A549 (cell line): ENCODE data around the gene DUSP11. TPM values are rescaled to one million over a fixed set of nuclear protein-coding genes. Genes with fewer than 3 reads are reported as not detected.
A peak's percentile ranks its signal among the peaks of the same experiment; 100 is the strongest.

ENCODE experiments used
- ATAC-seq, 2 experiments: fragments of 200-7000 bp in 1 of 2; fragments of >200 bp in 1 of 2; cut with Nextera tagmentation in 1 of 2; cut with Tn5 transposase in 1 of 2; 3 replicates each; pipeline versions ENCODE4 v1.8.0 to v1.9.1; 2018 to 2020; ENCODE audit warnings: mild to moderate bottlenecking in 1 of 2, moderate library complexity in 1 of 2
- CTCF ChIA-PET: fragments of 300-600 bp; sonication (Branson Sonifier 250); formaldehyde crosslinking; extraction: SDS; loops from one replicate; lab custom pipeline; 2021; ENCODE audit warnings: antibody characterized with exemption, inconsistent platforms; lab: Yijun Ruan, JAX
- POLR2A ChIA-PET: fragments of 350-600 bp; formaldehyde crosslinking; extraction: SDS; loops from one replicate; lab custom pipeline; 2021; ENCODE audit warnings: antibody characterized with exemption, inconsistent platforms; lab: Yijun Ruan, JAX
- DNase-seq, 2 experiments: peaks; one replicate each; pipeline versions ENCODE4 v3.0.0 to v3.0.0-alpha.2; 2011 to 2016; ENCODE audit warnings: low read depth in 1 of 2, low spot score in 1 of 2
- FAIRE-seq: peaks from 2 replicates; lab custom pipeline; 2011; peaks lifted over from hg19 to GRCh38; lab: Jason Lieb, UNC
- H3K27ac ChIP-seq, 2 experiments: fragments of >200 bp; sonication (Bioruptor Twin); formaldehyde crosslinking; 3 replicates each; pipeline ENCODE4 v1.5.1; 2016 to 2017
- H3K4me1 ChIP-seq: fragments of >200 bp; sonication (Bioruptor Twin); formaldehyde crosslinking; 3 replicates; pipeline ENCODE4 v1.6.1; 2016
- H3K4me2 ChIP-seq: fragments of >200 bp; sonication (Bioruptor Twin); formaldehyde crosslinking; 3 replicates; pipeline ENCODE4 v1.6.1; 2016
- H3K4me3 ChIP-seq: fragments of >200 bp; sonication (Bioruptor Twin); formaldehyde crosslinking; 3 replicates; pipeline ENCODE4 v1.5.1; 2016
- H3K9me3 ChIP-seq: fragments of >200 bp; sonication (Bioruptor Twin); formaldehyde crosslinking; 3 replicates; pipeline ENCODE4 v1.6.1; 2016
- BHLHE40 ChIP-seq: IDR thresholded peaks from 2 replicates; pipeline ENCODE4 v1.6.1; 2012; ENCODE audit warnings: low read depth, low read length, inconsistent platforms
- EHMT2 ChIP-seq: fragments of 200-600 bp; sonication (generic); IDR thresholded peaks from 2 replicates; pipeline ENCODE4 v1.6.1; 2016; ENCODE audit warnings: antibody characterized with exemption, low read depth, mild to moderate bottlenecking, moderate library complexity
- EP300 ChIP-seq, 2 experiments: fragments of >200 bp; sonication (Bioruptor Twin); formaldehyde crosslinking; IDR thresholded peaks; 2 replicates in 1 of 2; 3 replicates in 1 of 2; pipeline ENCODE4 v1.6.1; 2016 to 2017
- ESRRA ChIP-seq: fragments of 150-350 bp; IDR thresholded peaks from 2 replicates; pipeline ENCODE4 v1.6.1; 2014; ENCODE audit warnings: mild to moderate bottlenecking, low read length, borderline replicate concordance
- FOXS1 ChIP-seq: fragments of 250-450 bp; sonication (Bioruptor Pico); IDR thresholded peaks from 2 replicates; pipeline ENCODE4 v1.5.0; 2020; ENCODE audit warnings: mild to moderate bottlenecking, moderate library complexity
- JUN ChIP-seq, 2 experiments: fragments of >200 bp; sonication (Bioruptor Twin); formaldehyde crosslinking; IDR thresholded peaks; 2 replicates in 1 of 2; 3 replicates in 1 of 2; pipeline ENCODE4 v1.6.1; 2016 to 2017
- JUNB ChIP-seq: fragments of >200 bp; sonication (Bioruptor Twin); formaldehyde crosslinking; IDR thresholded peaks from 2 replicates; pipeline ENCODE4 v1.6.1; 2016
- KDM5A ChIP-seq: fragments of 200-600 bp; sonication (generic); IDR thresholded peaks from 2 replicates; pipeline ENCODE4 v1.6.1; 2016; ENCODE audit warnings: antibody characterized with exemption, mild to moderate bottlenecking
- MYC ChIP-seq: IDR thresholded peaks from 2 replicates; pipeline ENCODE4 v1.6.1; 2012; ENCODE audit warnings: mild to moderate bottlenecking, inconsistent platforms, low read length, improper control_type of control experiment, borderline replicate concordance
- NPAS2 ChIP-seq: fragments of 250-450 bp; sonication (Bioruptor Pico); IDR thresholded peaks from 2 replicates; pipeline ENCODE4 v1.8.0; 2022; ENCODE audit warnings: mild to moderate bottlenecking, moderate library complexity, borderline replicate concordance
- PHF8 ChIP-seq: fragments of 200-600 bp; sonication (generic); IDR thresholded peaks from 2 replicates; pipeline ENCODE4 v1.6.1; 2016; ENCODE audit warnings: low read depth, mild to moderate bottlenecking, antibody characterized with exemption, moderate library complexity, borderline replicate concordance
- POLR2AphosphoS2 ChIP-seq: conservative IDR thresholded peaks from 2 replicates; pipeline ENCODE4 v1.6.1; 2012; ENCODE audit warnings: low read length, improper control_type of control experiment, inconsistent platforms
- RAD21 ChIP-seq, 2 experiments: fragments of >200 bp in 1 of 2; sonication (Bioruptor Twin) in 1 of 2; formaldehyde crosslinking in 1 of 2; IDR thresholded peaks in 1 of 2; conservative IDR thresholded peaks in 1 of 2; 2 replicates in 1 of 2; 3 replicates in 1 of 2; pipeline ENCODE4 v1.6.1; 2012 to 2018; ENCODE audit warnings: inconsistent platforms in 1 of 2
- RARB ChIP-seq: fragments of 250-450 bp; sonication (Bioruptor Pico); IDR thresholded peaks from 2 replicates; pipeline ENCODE4 v1.8.0; 2021; ENCODE audit warnings: mild to moderate bottlenecking, moderate library complexity
- RFX5 ChIP-seq: fragments of 450-650 bp; IDR thresholded peaks from 2 replicates; pipeline ENCODE4 v1.7.1; 2014; ENCODE audit warnings: antibody characterized with exemption, mild to moderate bottlenecking, moderate library complexity
- SMC3 ChIP-seq: fragments of >200 bp; sonication (Bioruptor Twin); formaldehyde crosslinking; IDR thresholded peaks from 3 replicates; pipeline ENCODE4 v1.6.1; 2018; ENCODE audit warnings: inconsistent platforms
- TP53 ChIP-seq: fragments of 250-450 bp; sonication (Bioruptor Pico); IDR thresholded peaks from 2 replicates; pipeline ENCODE4 v1.5.0; 2021; ENCODE audit warnings: mild to moderate bottlenecking, moderate library complexity
- ZC3H11A ChIP-seq: fragments of 450-650 bp; IDR thresholded peaks from 2 replicates; pipeline ENCODE4 v1.6.1; 2014; ENCODE audit warnings: antibody characterized with exemption, mild to moderate bottlenecking
- ZNF302 ChIP-seq: fragments of 250-450 bp; sonication (Bioruptor Pico); IDR thresholded peaks from 2 replicates; pipeline ENCODE4 v1.9.0; 2021; ENCODE audit warnings: inconsistent platforms, mild to moderate bottlenecking, moderate library complexity
- ZSCAN20 ChIP-seq: fragments of 250-450 bp; sonication (Bioruptor Pico); IDR thresholded peaks from 2 replicates; pipeline ENCODE4 v1.8.0; 2022; ENCODE audit warnings: mild to moderate bottlenecking, moderate library complexity
- WGBS: methylation state at CpG from one replicate; pipeline ENCODE4 v1.1.6; 2017; ENCODE audit errors: missing lambda C conversion rate; 5-methylcytosine and 5-hydroxymethylcytosine counted together
- polyA minus RNA-seq: library from RNA; depleted of rRNA, polyadenylated mRNA; stranded (reverse); fragments of >200 nt; gene quantifications from 2 replicates; pipeline ENCODE4 v1.2.3, GENCODE V29; 2011; rRNA and poly(A)+ RNA removed
- polyA plus RNA-seq, 4 experiments: library from polyadenylated mRNA; depleted of rRNA in 3 of 4; stranded (reverse); fragments of >200 nt; fragmentation: RNase III in 1 of 4; extraction: RNeasy Plus Mini Kit Qiagen cat#74134 plus additional on column Dnase treatment in 1 of 4; gene quantifications; 2 replicates in 3 of 4; 3 replicates in 1 of 4; pipeline ENCODE4 v1.2.3, GENCODE V29; 2011 to 2017
- TF ChIP-seq, protein P1 (sequence below): fragments of 150-350 bp; IDR thresholded peaks from 2 replicates; pipeline ENCODE4 v1.6.1; 2014; ENCODE audit warnings: low read depth, mild to moderate bottlenecking, low read length
- TF ChIP-seq, protein P2 (sequence below): fragments of 450-650 bp; IDR thresholded peaks from 2 replicates; pipeline ENCODE4 v1.6.1; 2014; ENCODE audit warnings: antibody characterized with exemption
- TF ChIP-seq, protein P3 (sequence below): fragments of 200-600 bp; sonication (generic); IDR thresholded peaks from 2 replicates; pipeline ENCODE4 v1.6.1; 2016; ENCODE audit warnings: antibody characterized with exemption, mild to moderate bottlenecking, moderate library complexity
- TF ChIP-seq, protein P4 (sequence below): IDR thresholded peaks from 2 replicates; pipeline ENCODE4 v1.6.1; 2012
- TF ChIP-seq, protein P5 (sequence below): fragments of >200 bp; sonication (Bioruptor Twin); formaldehyde crosslinking; IDR thresholded peaks from 3 replicates; pipeline ENCODE4 v1.6.1; 2016
- TF ChIP-seq, protein P6 (sequence below): fragments of 250-450 bp; sonication (Bioruptor Pico); IDR thresholded peaks from 2 replicates; pipeline ENCODE4 v1.5.0; 2021; ENCODE audit warnings: mild to moderate bottlenecking, moderate library complexity, borderline replicate concordance
- TF ChIP-seq, protein P7 (sequence below): IDR thresholded peaks from 2 replicates; pipeline ENCODE4 v1.6.1; 2012

The DUSP11 gene
- 42.1 and 54.8 TPM in 2 replicates for polyA plus RNA-seq (2011; rRNA removed)
- polyA plus RNA-seq (2012; cell fraction: cytosol; rRNA removed) = 19.3 and 19.8 TPM in 2 replicates
- polyA plus RNA-seq (2012; cell fraction: nucleus; rRNA removed) = 7.1 and 8.4 TPM in 2 replicates
- 26.2 to 26.7 TPM (median 26.5 TPM) in 3 replicates for polyA plus RNA-seq (2017; fragmentation: RNase III; extraction: RNeasy Plus Mini Kit Qiagen cat#74134 plus additional on column Dnase treatment)
- polyA minus RNA-seq = 9.9 and 10.5 TPM in 2 replicates

DNA sequence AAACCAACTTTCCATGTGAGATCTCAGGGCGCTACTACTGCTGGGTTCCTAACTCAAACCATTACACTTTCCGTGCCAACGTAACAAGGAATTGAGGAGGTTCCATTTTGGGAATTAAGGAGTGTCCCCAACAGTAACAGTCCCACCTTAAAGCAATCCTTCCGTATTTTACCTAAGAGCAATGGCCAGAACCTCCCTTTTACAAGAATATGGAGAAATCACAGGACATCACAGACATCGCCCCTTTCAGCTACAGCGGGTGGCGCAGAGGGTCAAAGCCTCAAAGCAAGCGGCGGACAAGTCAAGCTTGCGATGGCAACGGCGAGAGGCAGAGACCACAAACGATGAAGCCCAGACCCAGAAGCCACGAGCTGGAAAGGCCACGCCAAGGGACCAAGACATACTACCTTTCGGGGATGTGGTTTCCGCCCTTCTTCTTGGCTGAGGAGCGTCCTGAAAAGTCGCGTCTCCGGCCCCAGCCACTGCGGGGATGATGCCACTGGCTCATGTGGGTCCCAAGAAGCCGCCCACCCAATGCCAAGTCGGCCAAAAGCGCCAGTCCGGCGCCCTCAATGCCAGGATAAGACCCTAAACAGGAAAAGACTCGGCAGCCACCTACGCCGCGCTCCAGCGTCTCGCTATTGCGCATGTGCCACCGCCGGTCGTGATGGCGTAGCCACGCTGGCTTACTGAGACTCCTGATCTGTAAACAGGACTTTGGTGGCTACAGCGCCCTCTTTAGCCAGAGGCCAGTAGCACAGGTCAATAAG lies at the start of gene DUSP11:
TSS of gene DUSP11 (minus strand) at position 637 of the 770 bp plus-strand sequence. CDS start at position 508, 129 bp downstream.
- ATAC-seq (peak; percentile 96 to 97), DNase-seq (peak; percentile 95), FAIRE-seq (peak; percentile 56)
- WGBS = 3% methylated on average over 28 of the region's 40 CpGs
- Histone ChIP-seq H3K27ac (peak within 1 kb of the TSS; percentile 90), H3K4me3 (peak within 1 kb of the TSS; percentile 94), H3K9me3 (no peaks in the 10 kb centered on the region), H3K4me2 (peak within 1 kb of the TSS; percentile 90), H3K4me1 (peaks cover 19% of the 10 kb centered on the region)
- ChIA-PET POLR2A (interaction anchor here (1.1 kb wide), 1 partner anchor 42 kb away, joined by 5 read pairs; the partner anchor contains the start of gene TPRKB), CTCF (interaction anchor here (0.6 to 0.8 kb wide), 4 partner anchors 10 to 237 kb away, joined by 3 read pairs; no protein-coding TSS in a partner anchor)
- TF ChIP-seq NPAS2 (no peak), FOXS1 (CRISPR knock-in tag) (no peak), BHLHE40 (no peak), RARB (CRISPR knock-in tag) (no peak), JUN (IDR thresholded peaks at IDR 0.05) (peak in 1 of 2 experiments; percentile 87; a peak in 3 of 5 replicates), EP300 (IDR thresholded peaks at IDR 0.05) (no peak), JUNB (no peak), PHF8 (peak; percentile 84), ZC3H11A (0 out of 2 replicates have a peak, but pooled peaks have one; percentile 1), RAD21 (conservative IDR thresholded peaks at IDR 0.05 in 1 of 2, IDR thresholded peaks at IDR 0.05 in 1 of 2) (peak; percentile 43 to 49; a peak in 4 of 5 replicates), ZNF302 (CRISPR knock-in tag) (no peak), ESRRA (no peak), ZSCAN20 (CRISPR knock-in tag) (no peak), MYC (peak; percentile 75), RFX5 (no peak; the same call in 1 of the 2 replicates), POLR2AphosphoS2 (no peak), TP53 (CRISPR knock-in tag) (no peak), KDM5A (peak; percentile 45; the same call in 1 of the 2 replicates), SMC3 (no peak), EHMT2 (no peak)
- TF ChIP-seq, protein P1, sequence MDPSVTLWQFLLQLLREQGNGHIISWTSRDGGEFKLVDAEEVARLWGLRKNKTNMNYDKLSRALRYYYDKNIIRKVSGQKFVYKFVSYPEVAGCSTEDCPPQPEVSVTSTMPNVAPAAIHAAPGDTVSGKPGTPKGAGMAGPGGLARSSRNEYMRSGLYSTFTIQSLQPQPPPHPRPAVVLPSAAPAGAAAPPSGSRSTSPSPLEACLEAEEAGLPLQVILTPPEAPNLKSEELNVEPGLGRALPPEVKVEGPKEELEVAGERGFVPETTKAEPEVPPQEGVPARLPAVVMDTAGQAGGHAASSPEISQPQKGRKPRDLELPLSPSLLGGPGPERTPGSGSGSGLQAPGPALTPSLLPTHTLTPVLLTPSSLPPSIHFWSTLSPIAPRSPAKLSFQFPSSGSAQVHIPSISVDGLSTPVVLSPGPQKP = no peak
- TF ChIP-seq, protein P2, sequence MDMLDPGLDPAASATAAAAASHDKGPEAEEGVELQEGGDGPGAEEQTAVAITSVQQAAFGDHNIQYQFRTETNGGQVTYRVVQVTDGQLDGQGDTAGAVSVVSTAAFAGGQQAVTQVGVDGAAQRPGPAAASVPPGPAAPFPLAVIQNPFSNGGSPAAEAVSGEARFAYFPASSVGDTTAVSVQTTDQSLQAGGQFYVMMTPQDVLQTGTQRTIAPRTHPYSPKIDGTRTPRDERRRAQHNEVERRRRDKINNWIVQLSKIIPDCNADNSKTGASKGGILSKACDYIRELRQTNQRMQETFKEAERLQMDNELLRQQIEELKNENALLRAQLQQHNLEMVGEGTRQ = no peak
- TF ChIP-seq, protein P3, sequence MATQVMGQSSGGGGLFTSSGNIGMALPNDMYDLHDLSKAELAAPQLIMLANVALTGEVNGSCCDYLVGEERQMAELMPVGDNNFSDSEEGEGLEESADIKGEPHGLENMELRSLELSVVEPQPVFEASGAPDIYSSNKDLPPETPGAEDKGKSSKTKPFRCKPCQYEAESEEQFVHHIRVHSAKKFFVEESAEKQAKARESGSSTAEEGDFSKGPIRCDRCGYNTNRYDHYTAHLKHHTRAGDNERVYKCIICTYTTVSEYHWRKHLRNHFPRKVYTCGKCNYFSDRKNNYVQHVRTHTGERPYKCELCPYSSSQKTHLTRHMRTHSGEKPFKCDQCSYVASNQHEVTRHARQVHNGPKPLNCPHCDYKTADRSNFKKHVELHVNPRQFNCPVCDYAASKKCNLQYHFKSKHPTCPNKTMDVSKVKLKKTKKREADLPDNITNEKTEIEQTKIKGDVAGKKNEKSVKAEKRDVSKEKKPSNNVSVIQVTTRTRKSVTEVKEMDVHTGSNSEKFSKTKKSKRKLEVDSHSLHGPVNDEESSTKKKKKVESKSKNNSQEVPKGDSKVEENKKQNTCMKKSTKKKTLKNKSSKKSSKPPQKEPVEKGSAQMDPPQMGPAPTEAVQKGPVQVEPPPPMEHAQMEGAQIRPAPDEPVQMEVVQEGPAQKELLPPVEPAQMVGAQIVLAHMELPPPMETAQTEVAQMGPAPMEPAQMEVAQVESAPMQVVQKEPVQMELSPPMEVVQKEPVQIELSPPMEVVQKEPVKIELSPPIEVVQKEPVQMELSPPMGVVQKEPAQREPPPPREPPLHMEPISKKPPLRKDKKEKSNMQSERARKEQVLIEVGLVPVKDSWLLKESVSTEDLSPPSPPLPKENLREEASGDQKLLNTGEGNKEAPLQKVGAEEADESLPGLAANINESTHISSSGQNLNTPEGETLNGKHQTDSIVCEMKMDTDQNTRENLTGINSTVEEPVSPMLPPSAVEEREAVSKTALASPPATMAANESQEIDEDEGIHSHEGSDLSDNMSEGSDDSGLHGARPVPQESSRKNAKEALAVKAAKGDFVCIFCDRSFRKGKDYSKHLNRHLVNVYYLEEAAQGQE = no peak
- TF ChIP-seq, protein P4, sequence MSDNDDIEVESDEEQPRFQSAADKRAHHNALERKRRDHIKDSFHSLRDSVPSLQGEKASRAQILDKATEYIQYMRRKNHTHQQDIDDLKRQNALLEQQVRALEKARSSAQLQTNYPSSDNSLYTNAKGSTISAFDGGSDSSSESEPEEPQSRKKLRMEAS = peak; percentile 79
- TF ChIP-seq, protein P5, sequence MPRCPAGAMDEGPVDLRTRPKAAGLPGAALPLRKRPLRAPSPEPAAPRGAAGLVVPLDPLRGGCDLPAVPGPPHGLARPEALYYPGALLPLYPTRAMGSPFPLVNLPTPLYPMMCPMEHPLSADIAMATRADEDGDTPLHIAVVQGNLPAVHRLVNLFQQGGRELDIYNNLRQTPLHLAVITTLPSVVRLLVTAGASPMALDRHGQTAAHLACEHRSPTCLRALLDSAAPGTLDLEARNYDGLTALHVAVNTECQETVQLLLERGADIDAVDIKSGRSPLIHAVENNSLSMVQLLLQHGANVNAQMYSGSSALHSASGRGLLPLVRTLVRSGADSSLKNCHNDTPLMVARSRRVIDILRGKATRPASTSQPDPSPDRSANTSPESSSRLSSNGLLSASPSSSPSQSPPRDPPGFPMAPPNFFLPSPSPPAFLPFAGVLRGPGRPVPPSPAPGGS = peak; percentile 88
- TF ChIP-seq, protein P6, sequence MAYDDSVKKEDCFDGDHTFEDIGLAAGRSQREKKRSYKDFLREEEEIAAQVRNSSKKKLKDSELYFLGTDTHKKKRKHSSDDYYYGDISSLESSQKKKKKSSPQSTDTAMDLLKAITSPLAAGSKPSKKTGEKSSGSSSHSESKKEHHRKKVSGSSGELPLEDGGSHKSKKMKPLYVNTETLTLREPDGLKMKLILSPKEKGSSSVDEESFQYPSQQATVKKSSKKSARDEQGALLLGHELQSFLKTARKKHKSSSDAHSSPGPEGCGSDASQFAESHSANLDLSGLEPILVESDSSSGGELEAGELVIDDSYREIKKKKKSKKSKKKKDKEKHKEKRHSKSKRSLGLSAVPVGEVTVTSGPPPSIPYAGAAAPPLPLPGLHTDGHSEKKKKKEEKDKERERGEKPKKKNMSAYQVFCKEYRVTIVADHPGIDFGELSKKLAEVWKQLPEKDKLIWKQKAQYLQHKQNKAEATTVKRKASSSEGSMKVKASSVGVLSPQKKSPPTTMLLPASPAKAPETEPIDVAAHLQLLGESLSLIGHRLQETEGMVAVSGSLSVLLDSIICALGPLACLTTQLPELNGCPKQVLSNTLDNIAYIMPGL (CRISPR knock-in tag) = no peak; the same call in 1 of the 2 replicates
- TF ChIP-seq, protein P7, sequence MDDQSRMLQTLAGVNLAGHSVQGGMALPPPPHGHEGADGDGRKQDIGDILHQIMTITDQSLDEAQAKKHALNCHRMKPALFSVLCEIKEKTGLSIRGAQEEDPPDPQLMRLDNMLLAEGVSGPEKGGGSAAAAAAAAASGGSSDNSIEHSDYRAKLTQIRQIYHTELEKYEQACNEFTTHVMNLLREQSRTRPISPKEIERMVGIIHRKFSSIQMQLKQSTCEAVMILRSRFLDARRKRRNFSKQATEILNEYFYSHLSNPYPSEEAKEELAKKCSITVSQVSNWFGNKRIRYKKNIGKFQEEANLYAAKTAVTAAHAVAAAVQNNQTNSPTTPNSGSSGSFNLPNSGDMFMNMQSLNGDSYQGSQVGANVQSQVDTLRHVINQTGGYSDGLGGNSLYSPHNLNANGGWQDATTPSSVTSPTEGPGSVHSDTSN = no peak
